ENCODE measurements around the gene TMED7. TPM values are rescaled to one million over a fixed set of nuclear protein-coding genes. Genes with fewer than 3 reads are reported as not detected.

TMED7 gene
- total RNA-seq, 1 donor from 2014 or later = 163 TPM

DNA sequence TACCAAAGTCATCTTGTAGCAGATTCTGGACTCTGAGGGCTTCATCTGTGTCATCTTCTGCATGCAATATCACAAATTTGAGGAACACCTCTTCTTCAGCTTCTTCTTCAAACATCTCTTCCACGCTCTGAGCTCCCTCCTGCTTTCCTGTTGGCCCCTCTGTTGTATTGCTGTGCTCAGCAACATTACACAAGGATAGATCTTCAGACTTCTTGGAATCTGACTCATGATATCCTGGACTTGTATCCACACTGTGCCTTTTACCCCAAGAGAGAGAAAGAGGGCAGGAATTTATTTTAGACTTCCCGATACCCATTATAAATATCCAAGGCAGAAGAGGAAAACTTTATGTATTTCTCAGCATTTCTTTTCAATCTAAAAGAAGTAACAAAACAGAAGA is 44.9 kb downstream of the TMED7 start:
- Mint-ChIP-seq H3K27ac (ENCODE audit: unreplicated experiment) (no peak overlapping the region), H3K27me3 (ENCODE audit: low read depth, unreplicated experiment) (no peaks in the 10 kb centered on the region), H3K36me3 (ENCODE audit: low read depth, unreplicated experiment) (peaks cover 7% of the 10 kb centered on the region), H3K4me3 (ENCODE audit: unreplicated experiment) (no peak overlapping the region), H3K4me1 (ENCODE audit: low read depth, unreplicated experiment) (peaks cover 35% of the 10 kb centered on the region), H3K9me3 (ENCODE audit: unreplicated experiment) (peaks cover 7% of the 10 kb centered on the region)
- H2AFZ ChIP-seq (ENCODE audit: low read depth, low read length) = no peak overlapping the region
- no peaks in the 10 kb centered on the region for H4K20me1 ChIP-seq (ENCODE audit: insufficient read depth, low read length)
- no peak for FAIRE-seq
- no peak overlapping the region for H3K27ac ChIP-seq (ENCODE audit: low read depth, low read length)
- TF ChIP-seq EZH2 (IDR thresholded peaks at IDR 0.05; ENCODE audit: insufficient read depth, low read length) (no peak), CTCF (IDR thresholded peaks at IDR 0.05; ENCODE audit: insufficient read depth, low read depth, low read length) (no peak)
- H3K9ac ChIP-seq (ENCODE audit: low read length) = no peak overlapping the region
- peaks cover 6% of the 10 kb centered on the region for H3K36me3 ChIP-seq (ENCODE audit: insufficient read depth, low read length)
- H3K4me1 ChIP-seq (ENCODE audit: insufficient read depth, low read length) = peaks cover 26% of the 10 kb centered on the region
- no peak for DNase-seq (ENCODE audit: low read depth)
- no peaks in the 10 kb centered on the region for H3K9me3 ChIP-seq (ENCODE audit: insufficient read depth, low read depth, low read length)
- no peak overlapping the region for H3K4me3 ChIP-seq (ENCODE audit: insufficient read depth, low read depth, low read length)
- H3K27me3 ChIP-seq (ENCODE audit: insufficient read depth, low read length) = no peaks in the 10 kb centered on the region
- peaks cover 30% of the 10 kb centered on the region for H3K79me2 ChIP-seq (ENCODE audit: insufficient read depth, low read length)
- H3K4me2 ChIP-seq (ENCODE audit: low read length) = no peak overlapping the region

DNA sequence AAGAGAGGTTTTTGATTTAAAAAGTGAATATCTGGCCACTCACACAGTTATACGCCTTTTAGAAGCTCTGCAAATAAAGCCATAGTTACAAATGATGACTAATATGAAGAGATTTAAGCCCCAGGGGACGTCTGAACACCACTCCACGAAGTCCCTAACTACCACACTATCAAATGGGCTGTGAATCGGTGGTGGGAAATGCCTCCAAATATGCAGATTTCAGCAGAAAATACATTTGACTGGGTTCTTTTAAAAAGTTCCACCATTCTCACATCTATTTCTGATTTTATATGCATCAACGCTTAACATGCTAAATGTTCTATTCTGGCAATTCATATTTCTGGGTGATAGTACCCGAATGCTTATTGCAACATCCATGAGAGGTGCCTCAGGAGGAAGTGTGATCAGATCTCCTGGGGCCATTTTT is 46.1 kb downstream of the TMED7 start:
- DNase-seq (ENCODE audit: low read depth) (no peak), FAIRE-seq (no peak)
- peak overlapping the region; percentile 12 for H3K27ac ChIP-seq (ENCODE audit: low read depth, low read length)
- H3K27me3 ChIP-seq (ENCODE audit: insufficient read depth, low read length) = no peaks in the 10 kb centered on the region
- Mint-ChIP-seq H3K4me3 (ENCODE audit: unreplicated experiment) (no peak overlapping the region), H3K27ac (ENCODE audit: unreplicated experiment) (no peak overlapping the region), H3K36me3 (ENCODE audit: low read depth, unreplicated experiment) (peaks cover 7% of the 10 kb centered on the region), H3K27me3 (ENCODE audit: low read depth, unreplicated experiment) (no peaks in the 10 kb centered on the region), H3K9me3 (ENCODE audit: unreplicated experiment) (peaks cover 7% of the 10 kb centered on the region), H3K4me1 (ENCODE audit: low read depth, unreplicated experiment) (peaks cover 44% of the 10 kb centered on the region)
- no peak overlapping the region for H3K9ac ChIP-seq (ENCODE audit: low read length)
- no peak overlapping the region for H3K4me3 ChIP-seq (ENCODE audit: insufficient read depth, low read depth, low read length)
- no peaks in the 10 kb centered on the region for H4K20me1 ChIP-seq (ENCODE audit: insufficient read depth, low read length)
- TF ChIP-seq CTCF (IDR thresholded peaks at IDR 0.05; ENCODE audit: insufficient read depth, low read depth, low read length) (no peak), EZH2 (IDR thresholded peaks at IDR 0.05; ENCODE audit: insufficient read depth, low read length) (no peak)
- no peaks in the 10 kb centered on the region for H3K9me3 ChIP-seq (ENCODE audit: insufficient read depth, low read depth, low read length)
- H2AFZ ChIP-seq (ENCODE audit: low read depth, low read length) = no peak overlapping the region
- peaks cover 26% of the 10 kb centered on the region for H3K79me2 ChIP-seq (ENCODE audit: insufficient read depth, low read length)
- H3K4me2 ChIP-seq (ENCODE audit: low read length) = peak overlapping the region; percentile 24
- H3K36me3 ChIP-seq (ENCODE audit: insufficient read depth, low read length) = peaks cover 6% of the 10 kb centered on the region
- H3K4me1 ChIP-seq (ENCODE audit: insufficient read depth, low read length) = peaks cover 35% of the 10 kb centered on the region

GRCh38 chr5:115579216-115579615 is 46.6 kb downstream of the TMED7 start:
- Histone ChIP-seq H3K27ac (ENCODE audit: low read depth, low read length) (peak overlapping the region; percentile 12), H3K27me3 (ENCODE audit: insufficient read depth, low read length) (no peaks in the 10 kb centered on the region), H3K4me3 (ENCODE audit: insufficient read depth, low read depth, low read length) (no peak overlapping the region), H3K9ac (ENCODE audit: low read length) (no peak overlapping the region), H4K20me1 (ENCODE audit: insufficient read depth, low read length) (no peaks in the 10 kb centered on the region), H3K9me3 (ENCODE audit: insufficient read depth, low read depth, low read length) (no peaks in the 10 kb centered on the region), H3K4me1 (ENCODE audit: insufficient read depth, low read length) (peaks cover 38% of the 10 kb centered on the region), H2AFZ (ENCODE audit: low read depth, low read length) (no peak overlapping the region), H3K36me3 (ENCODE audit: insufficient read depth, low read length) (peaks cover 6% of the 10 kb centered on the region), H3K4me2 (ENCODE audit: low read length) (peak overlapping the region; percentile 24), H3K79me2 (ENCODE audit: insufficient read depth, low read length) (peaks cover 22% of the 10 kb centered on the region)
- TF ChIP-seq CTCF (IDR thresholded peaks at IDR 0.05; ENCODE audit: insufficient read depth, low read depth, low read length) (no peak), EZH2 (IDR thresholded peaks at IDR 0.05; ENCODE audit: insufficient read depth, low read length) (no peak)
- H3K4me3 Mint-ChIP-seq (ENCODE audit: unreplicated experiment) = no peak overlapping the region
- H3K4me1 Mint-ChIP-seq (ENCODE audit: low read depth, unreplicated experiment) = peaks cover 42% of the 10 kb centered on the region
- DNase-seq (ENCODE audit: low read depth) (no peak), FAIRE-seq (no peak)
- H3K27ac Mint-ChIP-seq (ENCODE audit: unreplicated experiment) = no peak overlapping the region
- no peaks in the 10 kb centered on the region for H3K27me3 Mint-ChIP-seq (ENCODE audit: low read depth, unreplicated experiment)
- peaks cover 7% of the 10 kb centered on the region for H3K36me3 Mint-ChIP-seq (ENCODE audit: low read depth, unreplicated experiment)
- H3K9me3 Mint-ChIP-seq (ENCODE audit: unreplicated experiment) = peaks cover 7% of the 10 kb centered on the region
